Dermis blood vessel endothelial cell (primary cell): ENCODE measurements around the gene CYP27A1. TPM values are rescaled to one million over a fixed set of nuclear protein-coding genes. Genes with fewer than 3 reads are reported as not detected.

ENCODE experiments used
- DNase-seq: peaks from one replicate; pipeline ENCODE4 v3.0.0; 2010
- total RNA-seq: library from RNA; depleted of rRNA; stranded (reverse); fragments of >200 nt; gene quantifications from 2 replicates; pipeline ENCODE4 v1.2.3, GENCODE V29; 2014

The CYP27A1 gene
- total RNA-seq, 1 donor from 2014 or later: 12.8 TPM

DNA sequence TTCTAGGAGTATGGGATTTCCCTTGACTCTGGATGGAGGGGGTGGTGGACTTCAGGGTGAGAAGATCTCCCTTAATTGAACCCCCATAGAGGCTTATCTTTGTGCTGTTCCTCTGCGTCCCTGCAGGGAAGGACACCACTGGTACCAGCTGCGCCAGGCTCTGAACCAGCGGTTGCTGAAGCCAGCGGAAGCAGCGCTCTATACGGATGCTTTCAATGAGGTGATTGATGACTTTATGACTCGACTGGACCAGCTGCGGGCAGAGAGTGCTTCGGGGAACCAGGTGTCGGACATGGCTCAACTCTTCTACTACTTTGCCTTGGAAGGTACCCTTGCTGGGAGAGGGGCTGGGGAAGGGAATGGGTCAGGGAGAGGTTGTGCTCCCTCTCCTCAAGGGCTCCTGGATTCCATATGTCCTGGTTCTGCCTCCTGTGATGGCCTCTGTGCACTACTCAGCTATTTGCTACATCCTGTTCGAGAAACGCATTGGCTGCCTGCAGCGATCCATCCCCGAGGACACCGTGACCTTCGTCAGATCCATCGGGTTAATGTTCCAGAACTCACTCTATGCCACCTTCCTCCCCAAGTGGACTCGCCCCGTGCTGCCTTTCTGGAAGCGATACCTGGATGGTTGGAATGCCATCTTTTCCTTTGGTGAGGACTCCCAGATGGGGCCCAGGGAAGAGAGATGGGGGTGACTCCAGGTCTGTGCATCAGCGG is 30.3 kb downstream of the CYP27A1 start:
- no peak for DNase-seq

DNA sequence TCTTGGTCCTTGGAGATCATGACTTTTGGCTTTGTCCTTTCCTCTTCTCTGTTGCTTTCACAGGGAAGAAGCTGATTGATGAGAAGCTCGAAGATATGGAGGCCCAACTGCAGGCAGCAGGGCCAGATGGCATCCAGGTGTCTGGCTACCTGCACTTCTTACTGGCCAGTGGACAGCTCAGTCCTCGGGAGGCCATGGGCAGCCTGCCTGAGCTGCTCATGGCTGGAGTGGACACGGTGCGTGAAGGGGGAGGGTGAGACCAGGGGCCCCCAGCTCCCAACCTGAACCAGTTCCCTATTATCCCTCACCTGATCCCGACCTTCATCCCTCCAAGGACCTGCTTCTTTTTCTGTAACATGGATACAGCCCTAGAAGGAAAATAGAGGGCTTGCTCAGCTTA is 30.9 kb downstream of the CYP27A1 start:
- no peak for DNase-seq

DNA sequence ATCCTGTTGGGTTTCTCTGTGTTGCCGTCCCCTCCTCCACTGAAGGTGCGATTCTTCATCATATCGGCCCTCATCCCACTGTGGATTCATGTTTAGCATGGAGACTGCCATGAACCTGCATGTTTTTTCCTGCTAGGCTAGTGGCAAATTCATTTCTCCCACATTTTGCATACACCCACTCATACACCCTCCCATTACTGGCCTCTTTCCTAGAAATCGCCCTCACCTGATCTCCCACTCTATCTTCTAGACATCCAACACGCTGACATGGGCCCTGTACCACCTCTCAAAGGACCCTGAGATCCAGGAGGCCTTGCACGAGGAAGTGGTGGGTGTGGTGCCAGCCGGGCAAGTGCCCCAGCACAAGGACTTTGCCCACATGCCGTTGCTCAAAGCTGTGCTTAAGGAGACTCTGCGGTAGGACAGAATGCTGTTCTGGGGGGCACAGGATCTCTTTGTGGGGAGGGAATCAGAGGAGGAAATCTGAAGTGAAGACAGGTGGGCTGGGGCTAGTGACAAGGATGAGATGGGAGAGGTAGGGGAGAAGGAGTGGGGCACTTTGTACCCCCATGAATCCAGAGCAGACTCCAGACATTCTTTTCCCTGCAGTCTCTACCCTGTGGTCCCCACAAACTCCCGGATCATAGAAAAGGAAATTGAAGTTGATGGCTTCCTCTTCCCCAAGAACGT is 32.0 kb downstream of the CYP27A1 start:
- no peak for DNase-seq

DNA sequence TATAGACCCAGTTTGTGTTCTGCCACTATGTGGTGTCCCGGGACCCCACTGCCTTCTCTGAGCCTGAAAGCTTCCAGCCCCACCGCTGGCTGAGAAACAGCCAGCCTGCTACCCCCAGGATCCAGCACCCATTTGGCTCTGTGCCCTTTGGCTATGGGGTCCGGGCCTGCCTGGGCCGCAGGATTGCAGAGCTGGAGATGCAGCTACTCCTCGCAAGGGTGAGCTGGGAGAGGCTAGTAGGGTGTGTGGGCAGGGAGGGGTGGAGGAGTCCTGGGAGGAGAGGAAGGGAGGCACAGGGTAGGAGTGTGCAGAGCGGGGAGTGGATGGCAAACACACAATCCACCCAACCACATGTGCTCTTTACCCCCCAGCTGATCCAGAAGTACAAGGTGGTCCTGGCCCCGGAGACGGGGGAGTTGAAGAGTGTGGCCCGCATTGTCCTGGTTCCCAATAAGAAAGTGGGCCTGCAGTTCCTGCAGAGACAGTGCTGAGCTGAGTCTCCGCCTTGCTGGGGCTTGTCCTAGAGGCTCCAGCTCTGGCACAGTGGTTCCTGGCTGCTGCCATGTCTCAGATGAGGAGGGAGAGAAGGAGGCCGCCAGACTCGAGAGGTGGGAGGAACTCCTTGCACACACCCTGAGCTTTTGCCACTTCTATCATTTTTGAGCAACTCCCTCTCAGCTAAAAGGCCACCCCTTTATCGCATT is 32.7 kb downstream of the CYP27A1 start:
- no peak for DNase-seq

DNA sequence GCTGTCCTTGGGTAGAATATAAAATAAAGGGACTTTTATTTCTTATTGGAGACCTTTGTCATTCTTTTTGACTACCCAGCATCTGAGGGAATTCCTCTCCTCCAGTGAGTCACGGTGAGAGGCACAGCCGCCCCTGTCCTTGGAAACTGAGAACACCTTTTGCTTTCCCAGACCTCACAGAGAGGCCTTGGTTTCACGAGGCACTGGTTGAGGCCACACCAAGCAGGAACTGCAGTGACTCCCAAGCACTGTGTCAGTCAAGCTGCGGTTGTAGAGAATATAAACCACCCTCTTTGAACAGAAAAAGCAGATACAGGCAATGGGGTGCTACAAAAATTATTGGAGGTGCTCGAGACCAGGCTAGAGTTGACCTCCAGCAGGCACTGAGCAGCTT is 33.3 kb downstream of the CYP27A1 start:
- no peak for DNase-seq

DNA sequence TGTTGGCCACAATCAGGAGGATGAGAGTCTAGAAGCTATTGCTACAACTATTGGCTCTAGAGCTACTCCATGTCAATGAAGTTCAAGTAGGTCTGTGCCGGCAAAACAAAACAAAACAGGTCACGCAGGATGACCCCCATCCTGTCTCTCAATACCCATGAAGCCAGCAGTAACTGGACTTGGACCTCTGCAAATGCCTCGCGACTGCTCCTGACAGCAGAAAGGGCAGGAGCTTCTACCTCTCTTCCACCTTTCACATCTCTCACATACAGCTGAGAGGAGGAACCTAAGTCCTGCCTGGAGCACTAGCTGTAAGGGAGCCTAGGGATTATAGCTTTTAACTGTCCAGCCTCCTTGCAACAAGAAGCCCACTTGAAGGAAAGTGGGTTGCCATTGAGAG is 33.7 kb downstream of the CYP27A1 start:
- no peak for DNase-seq

DNA sequence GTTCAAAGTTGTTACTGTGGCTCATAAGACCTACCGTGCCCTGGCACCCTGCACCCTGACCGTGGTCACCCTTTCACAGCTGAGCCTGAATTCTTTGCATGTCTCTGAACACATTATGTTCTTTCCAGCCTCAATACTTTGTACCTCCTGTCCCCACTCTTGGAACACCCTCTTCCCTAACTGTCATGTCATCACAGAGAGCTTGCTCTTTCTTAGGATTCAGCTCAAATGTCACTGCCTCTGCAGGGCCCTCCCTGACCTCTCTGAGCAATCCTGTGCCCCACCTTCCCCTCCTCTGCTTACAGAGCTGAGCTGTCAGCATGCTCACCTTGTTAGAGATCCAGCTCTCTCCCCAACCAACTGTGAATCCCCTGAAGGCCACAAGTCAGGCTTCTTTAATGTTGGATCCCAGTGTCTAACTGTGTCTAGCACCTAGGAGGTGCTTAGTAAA is 34.6 kb downstream of the CYP27A1 start:
- no peak for DNase-seq

DNA sequence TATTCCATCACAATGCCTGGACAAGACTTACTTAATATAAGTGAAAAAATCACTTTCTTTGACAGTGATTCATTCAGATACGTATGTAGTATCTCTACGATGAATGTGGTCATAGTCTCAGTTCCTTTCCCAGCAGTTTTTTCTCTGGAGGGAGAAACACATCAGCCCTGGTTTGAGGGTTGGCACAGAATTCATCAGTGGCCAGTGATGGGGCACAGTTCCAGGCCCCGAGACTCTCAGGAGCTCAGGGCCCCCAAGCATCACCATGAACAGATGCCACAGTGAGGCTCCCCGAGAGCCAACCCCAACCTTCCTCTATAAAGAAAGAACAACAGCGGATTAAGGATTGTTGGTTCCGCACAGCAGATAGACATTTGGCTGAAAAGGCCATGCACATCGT is 37.1 kb downstream of the CYP27A1 start:
- no peak for DNase-seq

DNA sequence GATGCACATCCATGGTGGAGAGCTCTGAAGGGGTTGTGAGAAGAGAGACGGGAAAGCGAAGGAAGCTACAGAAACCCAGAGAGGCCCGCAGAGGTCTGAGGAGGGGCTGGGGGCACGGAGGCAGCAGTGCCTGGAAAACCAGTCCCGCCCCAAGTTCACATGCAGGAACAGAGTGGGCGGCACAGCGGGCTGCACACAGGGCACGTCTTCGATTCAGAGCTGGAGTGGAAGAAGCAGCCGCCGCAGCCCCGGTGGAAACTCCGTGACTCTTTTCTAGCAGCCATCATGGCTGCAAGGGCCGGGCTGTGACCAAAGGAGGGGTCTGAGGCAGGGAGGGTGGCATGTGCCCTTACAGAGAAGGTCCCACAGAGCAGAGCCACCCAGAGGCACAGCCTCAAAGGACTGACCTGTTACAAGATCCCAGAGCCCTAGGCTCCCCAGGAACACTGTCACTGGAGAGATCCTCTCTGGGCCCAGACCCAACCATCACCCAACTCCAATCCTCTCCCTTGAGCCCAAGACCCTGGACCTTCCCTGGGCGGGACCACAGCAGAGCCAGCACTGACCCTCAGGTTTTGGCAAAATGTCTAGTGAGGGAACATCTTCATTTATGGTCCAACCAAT is 38.9 kb downstream of the CYP27A1 start:
- DNase-seq: no peak

DNA sequence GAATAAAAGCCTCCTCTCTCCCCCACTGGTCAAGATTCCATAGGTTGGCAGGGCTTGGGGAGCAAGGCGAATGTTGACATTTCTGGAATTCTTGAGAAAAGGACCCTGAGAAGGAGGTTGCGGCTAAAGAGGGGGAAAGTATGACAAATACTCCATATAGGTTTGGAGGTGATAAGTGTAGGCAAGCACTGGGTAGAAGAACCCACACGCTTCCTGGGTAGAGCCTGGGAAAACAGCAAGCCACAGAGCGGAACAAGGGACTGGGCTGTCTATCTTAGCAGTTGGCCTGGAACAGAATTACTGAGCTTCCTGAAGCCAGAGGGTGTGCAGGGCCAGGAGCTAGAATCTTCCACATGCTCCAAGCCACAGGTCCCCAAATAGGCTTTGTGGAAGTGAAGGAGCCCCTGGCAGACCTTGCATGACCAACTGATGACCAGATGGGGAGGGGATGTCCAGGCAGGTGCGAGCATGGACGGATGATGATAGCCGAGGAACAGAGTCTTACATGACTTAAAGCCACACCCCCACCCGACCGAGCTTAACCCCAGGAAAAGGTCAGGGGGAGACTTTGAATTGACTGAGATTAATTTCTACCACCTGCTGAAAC is 39.8 kb downstream of the CYP27A1 start:
- no peak for DNase-seq

DNA sequence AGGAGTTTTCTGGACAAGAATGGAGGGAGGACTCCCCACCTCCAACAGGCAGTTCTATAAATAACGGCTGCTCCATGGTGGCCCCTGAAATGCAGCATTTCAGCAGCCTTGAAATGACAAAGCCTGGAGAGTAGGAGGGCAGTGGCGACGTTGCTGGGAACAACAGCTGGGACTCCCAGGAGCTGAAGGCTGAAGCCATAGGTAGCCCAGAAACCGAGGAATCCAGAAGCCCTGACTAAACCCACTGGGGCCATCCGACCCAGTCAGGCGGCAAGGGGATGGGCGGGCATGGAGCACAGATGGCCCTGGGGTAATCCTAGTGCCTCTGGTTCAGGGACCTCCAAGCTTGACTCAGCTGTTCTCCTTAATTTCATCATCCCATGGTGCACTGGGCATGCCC is 40.7 kb downstream of the CYP27A1 start:
- DNase-seq: no peak

DNA sequence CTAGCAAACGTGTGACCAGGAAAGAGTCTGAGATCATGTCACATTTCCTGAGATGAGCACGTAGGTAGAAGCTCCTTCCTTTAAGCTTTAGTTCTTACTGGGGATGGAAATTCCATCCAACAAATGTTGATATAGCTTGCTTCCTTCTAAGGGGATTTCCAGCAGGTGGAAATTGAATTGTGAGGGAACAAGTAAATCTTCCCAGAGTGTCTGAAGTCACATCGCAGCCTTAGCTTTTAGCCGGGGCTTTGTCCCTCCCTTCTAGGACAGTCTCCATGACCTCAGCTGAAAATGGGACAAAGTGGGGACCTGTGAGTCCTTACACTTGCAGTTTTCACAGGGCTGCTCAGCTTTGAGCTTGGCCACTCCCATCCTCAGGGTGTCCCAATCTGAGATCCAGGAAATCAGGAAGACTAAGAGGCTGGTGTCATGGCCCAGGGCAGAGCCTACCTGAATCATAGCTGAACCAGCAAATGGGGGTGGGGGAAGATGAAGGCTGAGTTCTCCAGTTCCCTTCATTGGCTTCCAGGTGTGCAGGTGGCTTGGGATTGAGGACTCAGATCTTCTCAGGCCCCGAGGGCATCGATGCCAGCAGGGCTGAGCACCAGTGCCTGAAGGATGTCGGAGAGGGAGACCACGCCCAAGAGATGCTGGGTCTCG is 41.4 kb downstream of the CYP27A1 start:
- no peak for DNase-seq

DNA sequence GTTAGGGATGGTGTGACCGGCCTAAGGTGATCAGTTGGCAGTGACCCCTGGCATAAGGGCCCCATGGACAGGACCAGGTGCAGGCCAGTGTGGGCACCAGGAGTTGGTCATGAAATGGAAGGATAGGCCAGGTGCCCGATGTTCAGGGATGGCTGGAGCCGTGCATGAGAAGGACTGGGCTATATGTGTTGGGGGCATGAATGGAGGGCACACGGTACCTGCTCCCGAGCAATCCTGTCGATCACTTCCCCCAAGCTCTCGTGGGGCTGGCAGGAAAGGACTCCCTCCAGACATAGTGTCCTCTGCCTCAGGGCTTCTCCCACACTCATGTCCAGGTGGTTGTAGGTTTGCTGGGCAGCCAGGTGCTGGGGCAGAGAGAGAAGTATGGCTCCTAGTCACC is 42.1 kb downstream of the CYP27A1 start:
- no peak for DNase-seq

DNA sequence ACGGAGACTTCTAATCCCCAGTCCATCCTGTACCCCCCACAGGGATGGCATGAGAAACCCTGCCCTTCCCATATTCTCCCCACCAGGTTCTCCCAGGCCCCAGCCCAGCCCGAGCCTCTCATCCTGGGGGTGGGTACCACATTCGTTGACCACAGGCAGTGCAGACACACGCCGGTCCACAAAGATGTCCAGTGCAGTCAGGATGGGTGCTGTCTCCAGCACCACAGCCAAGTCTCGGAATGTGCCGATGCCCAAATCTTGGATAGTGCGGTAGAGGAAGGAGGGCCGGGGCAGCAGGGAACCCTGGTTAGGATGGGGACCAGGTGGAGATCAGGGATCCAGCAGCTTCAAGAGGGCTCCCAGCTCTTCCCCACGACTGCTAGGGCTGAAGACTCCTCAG is 44.8 kb downstream of the CYP27A1 start:
- no peak for DNase-seq

DNA sequence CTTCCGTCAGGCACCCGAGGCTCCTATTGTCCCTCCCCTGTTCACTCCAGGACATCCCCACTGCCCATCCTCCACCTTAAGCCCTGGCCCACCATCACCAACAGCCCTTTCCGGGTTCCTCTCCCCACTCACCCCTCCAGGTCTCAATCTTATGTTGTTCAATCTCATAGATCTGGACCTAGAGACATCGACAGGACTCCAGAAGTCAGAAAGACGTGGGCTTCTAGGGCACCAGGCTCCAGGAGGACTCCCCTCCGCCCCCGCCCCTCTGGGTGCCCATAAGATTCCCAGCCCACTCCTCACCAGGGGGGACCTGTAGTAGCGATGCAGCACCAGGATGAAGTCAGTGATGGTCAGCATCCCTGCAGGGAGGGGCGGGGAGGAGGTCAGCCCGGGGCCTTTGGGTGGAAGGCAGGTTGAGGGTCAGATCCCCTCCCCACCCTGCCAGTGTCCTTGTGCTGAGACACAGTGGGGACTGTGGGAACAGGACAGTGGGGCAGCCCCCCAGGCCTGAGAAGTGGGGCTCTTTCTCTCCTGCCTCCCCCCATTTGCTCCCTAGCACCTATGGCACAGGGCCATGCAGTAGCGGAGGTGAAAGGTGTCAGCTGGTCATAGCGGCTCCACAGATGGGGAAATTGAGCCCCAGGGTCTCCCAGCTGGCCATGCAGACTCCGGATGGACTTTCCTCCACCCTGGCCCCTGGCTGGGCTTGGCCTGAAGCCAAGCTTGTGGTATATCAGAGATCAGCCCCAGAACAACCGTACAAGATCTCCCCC is 45.9 kb downstream of the CYP27A1 start:
- no peak for DNase-seq

DNA sequence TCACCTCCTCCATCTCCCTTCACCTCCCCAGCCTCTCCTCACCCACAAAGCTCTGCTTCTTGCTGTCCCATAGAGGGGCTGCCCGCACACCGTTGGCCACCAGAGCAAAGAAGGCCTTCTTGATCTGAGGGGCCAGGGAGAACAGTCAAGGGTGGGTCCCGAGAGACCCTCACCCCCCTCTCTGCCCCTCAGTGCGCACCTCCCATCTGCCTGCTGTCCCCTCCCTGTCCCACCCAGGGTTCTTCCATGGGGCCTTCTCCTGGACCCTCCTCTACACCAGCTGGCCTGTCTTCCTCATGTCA is 46.5 kb downstream of the CYP27A1 start:
- DNase-seq: no peak

DNA sequence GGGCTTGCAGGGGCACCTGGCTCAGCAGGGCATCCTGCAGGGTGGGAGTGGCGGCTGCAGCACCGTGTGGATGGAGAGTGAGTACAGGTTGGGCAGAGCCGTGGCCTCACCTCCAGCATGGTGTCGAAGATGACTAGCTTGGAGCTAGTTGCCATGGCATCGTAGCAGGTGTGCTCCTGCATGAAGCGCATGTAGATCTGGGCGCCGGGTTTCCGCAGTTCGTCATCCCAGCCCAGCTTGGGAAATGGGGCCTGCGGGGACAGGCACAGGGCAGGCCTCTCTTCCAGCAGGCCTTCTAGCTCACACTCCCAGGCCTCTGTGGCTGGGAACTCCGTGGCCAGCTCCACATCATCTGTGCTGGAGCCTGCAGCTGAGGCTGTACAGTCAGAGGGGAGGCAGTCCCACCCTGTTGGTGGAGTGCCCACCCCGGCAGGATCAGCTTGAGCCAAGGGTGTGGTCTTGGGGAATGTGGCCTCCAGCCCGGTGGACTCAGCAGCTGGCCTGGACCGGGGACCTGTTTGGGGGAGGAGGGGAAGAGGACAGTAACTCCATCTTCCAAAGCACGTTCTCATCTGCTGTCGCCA is 48.0 kb downstream of the CYP27A1 start:
- no peak for DNase-seq

DNA sequence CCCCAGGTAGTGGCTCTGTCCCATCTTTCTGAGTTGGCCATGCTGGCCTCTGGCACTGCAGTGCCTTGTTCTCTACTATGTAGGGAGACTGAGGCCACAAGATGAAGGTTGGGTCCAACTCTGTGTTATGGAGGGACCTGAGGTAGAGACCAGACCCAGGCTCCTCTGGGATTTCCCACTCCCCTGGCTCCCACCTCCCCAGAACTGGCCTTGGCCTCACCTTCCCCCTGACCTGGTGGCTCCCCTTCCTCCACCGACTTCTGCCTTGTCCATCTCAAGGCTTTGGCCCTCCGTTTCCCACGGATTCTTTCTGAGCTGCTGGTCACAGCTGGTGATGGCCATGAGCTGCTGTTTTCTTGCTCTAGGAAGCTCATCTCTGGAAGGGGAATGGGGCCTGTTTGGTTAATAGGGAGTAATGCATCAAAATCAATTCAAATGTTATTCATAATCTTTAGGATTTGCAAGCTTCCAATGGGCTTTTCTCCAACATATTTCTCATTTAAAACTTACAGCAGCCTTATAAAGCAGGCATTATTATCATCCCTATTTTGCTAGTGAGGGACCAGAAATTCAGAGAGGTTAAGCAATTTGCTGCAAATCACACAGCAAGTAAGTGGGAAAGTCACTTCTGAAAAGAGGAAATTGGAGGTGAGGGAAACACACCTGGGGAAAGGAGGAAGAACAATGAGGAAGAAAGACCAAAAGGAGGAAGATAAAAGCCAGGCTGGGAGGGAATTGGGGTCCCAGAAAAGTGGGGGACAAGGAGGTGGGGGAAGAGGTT is 48.8 kb downstream of the CYP27A1 start:
- DNase-seq: no peak

DNA sequence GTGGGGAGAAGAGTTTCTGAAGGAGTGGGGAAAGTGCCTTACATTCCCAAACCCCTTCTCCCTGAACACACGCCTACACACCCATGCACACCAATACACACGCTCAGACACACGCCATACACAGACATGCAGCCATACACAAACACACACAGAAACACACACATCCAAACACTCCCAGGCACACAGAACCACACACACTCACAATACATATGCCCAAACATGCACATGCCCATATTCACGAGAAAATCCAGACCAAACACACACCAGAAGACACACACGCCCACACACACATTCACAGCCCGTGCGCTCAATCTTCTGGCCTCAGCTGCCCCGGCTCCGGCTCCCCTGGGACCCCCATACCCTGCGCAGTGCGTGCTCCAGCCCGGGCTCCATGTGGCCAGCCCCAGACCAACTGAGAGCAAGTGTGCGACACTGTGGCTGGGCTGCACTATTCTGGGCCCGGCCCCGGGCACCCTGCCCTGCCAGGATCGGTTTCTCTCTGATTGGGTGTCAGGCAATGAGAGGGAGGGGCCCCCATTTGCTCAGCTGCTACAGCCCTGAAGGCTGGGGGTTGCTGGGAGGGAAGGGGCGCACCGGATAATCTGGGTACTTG is 49.5 kb downstream of the CYP27A1 start, which contains the start of gene PRKAG3:
Gene PRKAG3, minus strand, starts transcription at position 426 of the 613 bp plus-strand sequence.
- no peak for DNase-seq

DNA sequence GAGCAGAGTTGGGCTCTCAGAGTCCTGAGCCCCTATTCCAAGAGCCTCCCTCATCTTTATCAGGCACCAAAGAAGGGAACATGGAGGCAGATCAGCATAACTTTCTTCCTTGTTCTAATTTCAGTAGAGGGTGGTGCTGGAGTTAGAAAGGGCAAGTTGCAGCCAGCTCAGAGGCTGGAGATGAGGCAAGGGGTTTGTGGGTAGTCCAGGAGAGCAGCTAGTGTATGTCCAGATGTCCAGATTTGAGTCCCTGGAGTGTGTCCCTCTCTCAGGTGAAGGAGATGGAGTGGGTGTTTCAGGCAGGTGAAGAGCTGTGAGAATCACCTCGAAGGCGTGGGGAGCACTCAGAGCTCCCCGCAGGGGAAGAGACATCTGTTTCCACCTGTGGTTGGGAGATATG is 50.1 kb downstream of the CYP27A1 start:
- no peak for DNase-seq
